ENCODE data around the gene TMEM117. TPM values are rescaled to one million over a fixed set of nuclear protein-coding genes. Genes with fewer than 3 reads are reported as not detected.

Gene TMEM117
- total RNA-seq, 2 donors from 2014 or later: 0.79 to 1.4 TPM

DNA sequence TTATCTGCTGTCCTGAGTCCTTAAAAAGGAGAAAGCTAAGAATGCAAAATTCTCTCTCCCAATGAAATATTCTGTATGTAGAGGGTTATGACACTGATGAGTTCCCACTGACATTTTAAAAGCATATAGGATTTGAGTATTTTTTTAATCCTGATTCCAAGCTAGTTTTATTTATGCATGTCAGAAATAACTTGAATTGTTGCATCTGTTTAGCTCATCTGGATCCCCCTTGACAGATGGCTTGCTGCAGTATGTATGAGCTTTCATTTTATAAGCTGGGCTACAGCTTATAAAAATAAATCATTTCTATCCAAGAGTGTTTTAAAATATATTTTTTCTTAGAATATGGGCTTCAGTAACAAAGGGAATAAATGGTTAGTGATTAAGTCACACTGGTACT, 545.0 kb downstream of the TMEM117 start:
- H3K4me3 Mint-ChIP-seq: no peak overlapping the region
- Histone ChIP-seq H3K4me3 (ENCODE audit: low read length) (no peak overlapping the region), H3K36me3 (ENCODE audit: control insufficient read depth, insufficient read depth, low read length) (no peaks in the 10 kb centered on the region), H3K27me3 (ENCODE audit: control insufficient read depth, insufficient read depth, low read length, poor library complexity, severe bottlenecking) (no peaks in the 10 kb centered on the region), H3K9me3 (ENCODE audit: control insufficient read depth, low read length) (no peaks in the 10 kb centered on the region), H3K9ac (ENCODE audit: extremely low read depth, low read length, poor library complexity, severe bottlenecking) (no peak overlapping the region), H3K4me1 (ENCODE audit: control insufficient read depth, insufficient read depth, low read length) (no peaks in the 10 kb centered on the region), H3K27ac (ENCODE audit: low read depth, low read length) (no peak overlapping the region)
- H3K27ac Mint-ChIP-seq: no peak overlapping the region
- H3K4me1 Mint-ChIP-seq: peaks cover 5% of the 10 kb centered on the region
- no peaks in the 10 kb centered on the region for H3K27me3 Mint-ChIP-seq (ENCODE audit: insufficient read depth)
- no peaks in the 10 kb centered on the region for H3K9me3 Mint-ChIP-seq
- no peak for DNase-seq
- TF ChIP-seq, protein P1, sequence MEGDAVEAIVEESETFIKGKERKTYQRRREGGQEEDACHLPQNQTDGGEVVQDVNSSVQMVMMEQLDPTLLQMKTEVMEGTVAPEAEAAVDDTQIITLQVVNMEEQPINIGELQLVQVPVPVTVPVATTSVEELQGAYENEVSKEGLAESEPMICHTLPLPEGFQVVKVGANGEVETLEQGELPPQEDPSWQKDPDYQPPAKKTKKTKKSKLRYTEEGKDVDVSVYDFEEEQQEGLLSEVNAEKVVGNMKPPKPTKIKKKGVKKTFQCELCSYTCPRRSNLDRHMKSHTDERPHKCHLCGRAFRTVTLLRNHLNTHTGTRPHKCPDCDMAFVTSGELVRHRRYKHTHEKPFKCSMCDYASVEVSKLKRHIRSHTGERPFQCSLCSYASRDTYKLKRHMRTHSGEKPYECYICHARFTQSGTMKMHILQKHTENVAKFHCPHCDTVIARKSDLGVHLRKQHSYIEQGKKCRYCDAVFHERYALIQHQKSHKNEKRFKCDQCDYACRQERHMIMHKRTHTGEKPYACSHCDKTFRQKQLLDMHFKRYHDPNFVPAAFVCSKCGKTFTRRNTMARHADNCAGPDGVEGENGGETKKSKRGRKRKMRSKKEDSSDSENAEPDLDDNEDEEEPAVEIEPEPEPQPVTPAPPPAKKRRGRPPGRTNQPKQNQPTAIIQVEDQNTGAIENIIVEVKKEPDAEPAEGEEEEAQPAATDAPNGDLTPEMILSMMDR (conservative IDR thresholded peaks at IDR 0.05): no peak
- H3K36me3 Mint-ChIP-seq (ENCODE audit: low read depth): no peaks in the 10 kb centered on the region

DNA sequence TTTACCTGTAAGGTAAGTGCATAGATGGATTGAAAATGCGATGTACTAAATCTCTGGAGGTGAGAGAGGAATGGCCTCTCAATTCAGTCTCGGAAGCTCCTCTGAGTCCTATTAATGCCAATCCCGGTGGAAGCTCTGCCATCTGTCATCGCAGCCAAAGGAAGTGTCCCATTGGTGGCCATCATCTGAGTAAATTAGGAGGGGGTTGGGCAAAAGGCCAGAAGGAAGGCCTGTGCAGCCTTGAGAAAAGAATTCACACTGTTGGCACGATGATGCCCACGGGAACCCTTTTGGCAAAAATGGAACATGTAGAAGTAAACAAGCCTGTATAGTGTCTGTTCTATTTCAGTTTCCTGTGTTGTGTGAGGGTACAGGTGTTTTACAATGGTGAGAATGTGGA, 545.5 kb downstream of the TMEM117 start:
- TF ChIP-seq, protein P1 (conservative IDR thresholded peaks at IDR 0.05): no peak
- H3K4me3 ChIP-seq (ENCODE audit: low read length): no peak overlapping the region
- no peaks in the 10 kb centered on the region for H3K9me3 ChIP-seq (ENCODE audit: control insufficient read depth, low read length)
- Mint-ChIP-seq H3K36me3 (ENCODE audit: low read depth) (no peaks in the 10 kb centered on the region), H3K27me3 (ENCODE audit: insufficient read depth) (no peaks in the 10 kb centered on the region), H3K9me3 (no peaks in the 10 kb centered on the region), H3K4me3 (no peak overlapping the region), H3K27ac (no peak overlapping the region), H3K4me1 (peaks cover 5% of the 10 kb centered on the region)
- no peaks in the 10 kb centered on the region for H3K36me3 ChIP-seq (ENCODE audit: control insufficient read depth, insufficient read depth, low read length)
- DNase-seq: no peak
- no peaks in the 10 kb centered on the region for H3K27me3 ChIP-seq (ENCODE audit: control insufficient read depth, insufficient read depth, low read length, poor library complexity, severe bottlenecking)
- 96 to 98% methylated on average over 5 to 6 of the region's 6 CpGs for WGBS, 2 experiments (ENCODE audit: insufficient coverage in 1 of 2, insufficient read length in 1 of 2)
- H3K27ac ChIP-seq (ENCODE audit: low read depth, low read length): no peak overlapping the region
- H3K9ac ChIP-seq (ENCODE audit: extremely low read depth, low read length, poor library complexity, severe bottlenecking): no peak overlapping the region
- no peaks in the 10 kb centered on the region for H3K4me1 ChIP-seq (ENCODE audit: control insufficient read depth, insufficient read depth, low read length)

DNA sequence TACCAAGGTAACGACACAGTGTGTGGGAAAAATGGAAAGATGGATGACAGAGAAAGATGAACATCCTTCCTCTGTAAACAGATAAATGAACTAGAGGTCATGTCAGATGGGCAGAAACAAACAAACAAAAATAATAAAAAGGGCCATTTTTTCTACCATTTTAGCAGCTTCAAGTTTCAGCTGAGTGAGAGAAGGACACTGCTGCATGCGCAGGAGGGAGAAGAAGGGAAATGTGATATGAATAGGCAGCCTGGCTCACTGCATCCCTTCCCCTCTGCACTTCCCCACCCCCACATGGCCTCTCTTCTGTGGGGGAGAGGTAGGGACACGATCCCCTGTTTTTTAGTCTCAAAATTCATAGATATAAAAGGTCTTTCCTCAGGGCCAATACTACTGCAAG, 548.3 kb downstream of the TMEM117 start:
- Mint-ChIP-seq H3K4me1 (peaks cover 5% of the 10 kb centered on the region), H3K36me3 (ENCODE audit: low read depth) (no peaks in the 10 kb centered on the region), H3K9me3 (no peaks in the 10 kb centered on the region), H3K4me3 (no peak overlapping the region), H3K27me3 (ENCODE audit: insufficient read depth) (no peaks in the 10 kb centered on the region), H3K27ac (no peak overlapping the region)
- H3K36me3 ChIP-seq (ENCODE audit: control insufficient read depth, insufficient read depth, low read length): no peaks in the 10 kb centered on the region
- WGBS, 2 experiments (ENCODE audit: insufficient coverage in 1 of 2, insufficient read length in 1 of 2): 91% methylated on average over 1 of the region's 3 CpGs; no CpG with 5 or more reads in 1 of the 2 experiments
- TF ChIP-seq, protein P1 (conservative IDR thresholded peaks at IDR 0.05): no peak
- no peak for DNase-seq
- H3K4me3 ChIP-seq (ENCODE audit: low read length): no peak overlapping the region
- H3K4me1 ChIP-seq (ENCODE audit: control insufficient read depth, insufficient read depth, low read length): no peaks in the 10 kb centered on the region
- H3K27me3 ChIP-seq (ENCODE audit: control insufficient read depth, insufficient read depth, low read length, poor library complexity, severe bottlenecking): no peaks in the 10 kb centered on the region
- no peak overlapping the region for H3K9ac ChIP-seq (ENCODE audit: extremely low read depth, low read length, poor library complexity, severe bottlenecking)
- no peak overlapping the region for H3K27ac ChIP-seq (ENCODE audit: low read depth, low read length)
- H3K9me3 ChIP-seq (ENCODE audit: control insufficient read depth, low read length): no peaks in the 10 kb centered on the region

Measured in endodermal cell (in vitro differentiated cells).